GM18870 (cell line): Measurements from ENCODE around the gene ARFGAP2.

Experiments
- ATAC-seq: cut with Tn5 transposase; IDR thresholded peaks from one replicate; pipeline ENCODE4 v1.9.1; 2021; ENCODE audit warnings: moderate library complexity; ENCODE audit not compliant: unreplicated experiment

ARFGAP2 gene

GRCh38 chr11:47187723-47188122 is 11.0 kb upstream of the ARFGAP2 start:
- no peak for ATAC-seq

DNA sequence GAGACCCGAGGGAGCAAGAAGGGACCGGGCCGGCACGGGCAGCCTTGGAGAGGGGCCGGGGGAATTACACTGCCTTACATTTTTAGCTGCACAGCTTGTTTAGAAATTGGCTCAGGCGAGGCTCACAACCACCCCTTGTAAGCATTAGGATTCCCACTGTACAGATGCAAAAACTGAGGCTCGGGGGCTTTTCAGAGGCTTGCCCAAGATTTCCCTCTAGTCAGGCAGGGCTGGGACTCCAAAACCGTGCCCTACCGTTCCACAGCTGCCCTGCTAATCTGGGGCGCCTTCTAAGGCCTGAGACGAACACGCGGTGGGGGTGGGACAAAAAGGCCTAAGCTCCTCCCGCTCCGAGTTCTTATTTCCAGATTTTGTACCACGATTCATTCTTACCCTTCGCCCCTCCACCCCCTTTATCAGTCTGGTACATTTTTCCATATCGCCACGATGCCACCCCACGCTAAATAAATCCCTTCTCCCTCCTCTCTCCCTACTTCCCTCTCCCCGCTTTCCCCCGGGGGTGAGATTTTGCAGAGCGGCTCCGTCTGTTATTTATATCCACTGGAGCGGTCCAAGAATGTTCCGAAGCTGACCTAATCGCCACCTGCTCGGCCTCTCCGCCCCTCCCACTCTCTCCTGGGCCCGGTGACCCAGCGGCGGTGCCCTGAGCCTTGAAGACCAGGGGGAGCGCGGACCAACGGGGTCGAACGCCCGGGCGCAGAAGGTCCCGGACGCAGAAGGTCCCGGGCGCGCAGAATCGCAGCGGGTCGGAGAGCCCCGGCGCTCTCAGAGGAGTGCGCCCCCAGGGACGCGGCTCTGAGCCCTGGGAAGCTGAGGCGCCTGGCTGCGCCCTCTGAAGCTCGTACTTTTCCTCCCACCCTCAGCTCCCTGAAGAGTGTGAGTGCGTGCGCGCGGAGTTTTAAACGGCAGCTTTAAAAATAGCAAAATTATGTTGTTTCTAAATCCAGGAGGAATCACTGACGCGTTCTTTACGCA is 10.3 kb upstream of the ARFGAP2 start:
- ATAC-seq, result no peak

- no peak for ATAC-seq
These were observed 9.5 kb upstream of the ARFGAP2 start, which contains the start of gene PACSIN3 for GRCh38 chr11:47186076-47186699. Gene PACSIN3, minus strand, starts transcription at chr11:47186434. Its CDS starts 3,707 bp downstream, at chr11:47182727.

DNA sequence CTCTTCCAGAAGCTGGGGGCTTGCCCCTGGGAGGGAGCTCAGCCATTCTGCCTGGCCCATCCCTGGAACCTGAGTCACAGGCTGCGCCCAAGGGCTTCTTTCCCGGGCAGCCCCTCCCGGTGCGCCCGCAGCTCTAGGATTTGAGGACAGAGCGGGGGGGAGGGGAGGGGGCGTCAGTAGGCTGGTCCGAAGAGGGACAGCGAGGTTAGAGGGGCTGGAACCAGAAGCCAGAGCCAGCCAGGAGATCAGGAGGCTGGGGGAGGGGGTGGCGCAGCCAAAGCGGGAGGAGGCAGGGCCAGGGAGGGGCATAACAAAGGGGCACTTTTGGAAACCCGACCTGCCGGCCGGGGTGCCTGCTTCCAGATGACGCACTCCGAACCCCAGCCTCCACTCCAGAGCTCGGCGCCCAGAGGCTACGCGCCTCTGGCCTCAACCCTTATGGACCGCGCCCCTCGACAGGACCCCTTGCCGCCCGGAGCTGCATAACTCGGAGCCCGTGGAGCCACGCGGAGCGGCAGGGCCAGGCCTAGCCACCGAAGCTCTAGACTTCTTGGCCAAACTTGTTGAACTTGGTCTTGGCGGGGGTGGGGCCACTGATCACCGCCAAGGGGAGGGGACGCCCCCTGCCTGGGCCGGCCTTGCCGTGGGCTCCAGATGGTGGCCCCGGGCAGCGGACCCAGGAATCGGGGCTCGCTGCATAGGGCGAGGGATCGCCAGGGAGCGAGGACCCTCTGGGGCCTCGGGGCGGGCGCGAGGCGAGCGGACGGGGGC is 8.8 kb upstream of the ARFGAP2 start:
- no peak for ATAC-seq

DNA sequence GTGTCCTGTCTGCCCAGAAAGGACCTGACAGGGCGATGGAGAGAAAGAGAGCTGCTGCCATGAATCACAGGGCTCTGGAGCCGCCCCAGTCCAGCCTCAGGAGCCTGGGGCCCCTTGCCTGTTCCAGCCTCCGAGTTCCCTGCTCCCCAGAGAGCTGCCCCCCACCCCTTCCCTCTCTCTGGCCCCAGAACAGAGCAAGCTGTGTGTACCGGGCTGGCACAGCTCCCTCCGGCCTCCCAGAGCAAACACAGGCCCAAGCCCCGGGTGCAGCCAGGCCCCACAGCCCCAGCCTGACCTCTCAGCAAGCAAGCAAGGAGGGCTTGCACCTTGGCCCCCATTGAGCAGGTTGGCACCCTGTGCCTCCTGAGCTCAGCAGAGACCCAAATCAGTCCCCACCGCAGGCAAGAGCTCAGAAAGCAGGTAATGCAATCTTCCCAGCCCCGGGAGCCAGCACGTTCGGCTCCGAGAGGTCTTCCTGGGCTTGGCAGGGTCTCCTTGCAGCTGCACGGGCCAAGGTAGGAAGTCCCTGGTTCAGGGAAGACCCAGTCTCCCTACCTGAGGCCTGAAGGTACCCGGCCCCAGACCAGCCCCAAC is 8.1 kb upstream of the ARFGAP2 start:
- no peak for ATAC-seq

- ATAC-seq, result no peak
These were observed 7.3 kb upstream of the ARFGAP2 start for GRCh38 chr11:47183969-47184368.

DNA sequence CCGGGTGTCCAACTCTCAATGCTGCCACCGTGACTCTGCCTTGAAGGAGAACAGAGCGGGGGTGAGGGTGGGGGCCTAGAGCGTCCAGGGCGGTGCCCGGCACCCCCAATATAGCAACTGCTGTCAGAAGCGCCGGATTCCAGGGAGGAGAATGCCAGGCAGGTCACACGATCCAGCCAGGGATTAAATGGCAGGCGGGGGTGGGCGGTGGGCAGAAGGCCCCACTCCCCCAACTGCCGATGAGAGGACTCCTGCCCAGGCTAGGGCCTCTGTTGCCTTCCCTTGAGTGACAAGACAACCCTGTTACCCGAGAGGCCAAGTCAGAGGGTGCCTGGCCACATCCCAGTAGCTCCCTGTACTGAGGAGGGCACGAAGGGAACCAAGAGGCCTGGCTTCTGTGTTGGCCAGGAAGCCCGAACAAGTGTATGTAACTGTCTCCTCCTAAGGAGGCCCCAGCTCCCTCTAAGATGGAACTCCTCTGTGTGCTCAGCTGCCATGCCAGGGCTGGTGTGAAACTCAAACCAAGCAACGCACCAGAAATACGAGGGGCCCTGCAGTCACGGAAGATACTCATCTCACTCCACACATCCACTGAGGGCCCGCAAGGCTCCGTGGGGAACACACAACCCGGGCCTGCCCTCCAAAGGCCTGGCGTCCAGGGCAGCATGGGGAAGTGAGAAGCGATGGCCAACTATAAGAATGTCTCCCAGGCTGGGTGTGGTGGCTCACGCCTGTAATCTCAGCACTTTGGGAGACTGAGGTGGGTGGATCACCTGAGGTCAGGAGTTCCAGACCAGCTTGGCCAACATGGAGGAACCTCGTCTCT is 6.6 kb upstream of the ARFGAP2 start:
- ATAC-seq, result no peak

DNA sequence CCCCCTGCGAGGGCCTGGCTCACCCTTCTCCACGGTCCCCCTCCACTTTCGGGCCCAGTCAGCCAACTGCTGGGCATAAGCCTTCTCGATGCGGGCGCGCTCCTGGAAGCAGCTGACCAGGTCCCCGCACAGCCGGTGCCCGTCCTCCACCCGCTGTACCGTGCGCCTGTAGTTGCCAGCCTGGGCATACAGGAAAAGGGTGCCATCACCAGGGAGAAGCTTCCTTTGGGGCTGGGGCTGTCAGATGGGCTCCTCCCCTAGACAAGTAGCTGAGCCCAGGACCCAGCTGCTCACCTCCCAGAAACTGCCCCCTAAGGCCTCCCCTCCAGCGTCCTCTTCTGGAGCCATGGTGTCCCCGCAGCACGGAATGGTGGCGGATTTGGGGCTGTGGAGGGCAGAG is 5.7 kb upstream of the ARFGAP2 start:
- ATAC-seq, result no peak

GRCh38 chr11:47181271-47181670 is 4.6 kb upstream of the ARFGAP2 start:
- ATAC-seq, result no peak

- no peak for ATAC-seq
These were observed 3.5 kb upstream of the ARFGAP2 start for GRCh38 chr11:47180006-47180787.

GRCh38 chr11:47179655-47179991 is 2.9 kb upstream of the ARFGAP2 start:
- ATAC-seq, result no peak

DNA sequence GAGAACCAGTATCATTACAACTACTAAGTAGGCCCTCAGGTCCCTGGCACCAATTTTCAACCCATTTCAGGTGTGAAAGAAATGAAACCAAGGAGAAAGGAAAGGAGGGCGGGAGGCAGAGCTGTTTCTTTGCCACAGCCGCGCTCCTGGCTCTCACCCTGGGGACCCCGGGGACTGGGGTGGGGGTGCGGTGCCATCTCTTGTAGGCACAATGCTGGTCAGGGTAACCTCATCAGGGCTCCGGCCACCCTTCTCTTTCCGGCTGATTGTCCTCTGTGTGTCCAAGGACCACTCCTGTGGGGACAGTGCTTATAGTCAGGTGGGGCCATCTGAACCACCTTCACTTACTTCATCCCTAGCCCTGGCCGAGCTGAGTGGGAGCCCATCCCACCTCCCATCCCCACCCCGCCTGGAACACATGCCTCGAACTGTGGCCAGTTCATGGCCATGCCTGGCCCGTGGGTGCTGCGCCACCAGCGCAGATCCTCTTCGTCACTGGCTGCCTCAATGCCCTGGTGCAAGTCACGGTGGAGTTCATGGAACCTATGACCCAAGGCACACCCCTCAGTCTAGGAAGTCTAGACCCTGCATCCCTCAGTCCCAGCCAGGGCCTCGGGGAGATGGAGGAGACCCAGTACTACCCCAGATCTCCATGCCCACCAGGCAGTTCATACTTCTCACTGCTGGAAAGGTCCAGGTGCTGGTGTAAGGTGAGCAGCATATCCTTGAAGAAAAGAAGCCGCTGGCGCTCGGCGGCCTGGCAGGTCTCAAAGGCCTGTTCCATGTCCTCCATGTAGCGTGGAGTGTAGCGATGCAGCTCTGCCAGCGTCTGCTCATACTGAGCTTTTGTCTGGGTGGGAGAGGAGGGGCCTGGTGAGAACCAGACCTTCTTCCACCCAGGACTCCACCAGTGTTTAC is 2.3 kb upstream of the ARFGAP2 start:
- ATAC-seq, result no peak

GRCh38 chr11:47178316-47178715 is 1.6 kb upstream of the ARFGAP2 start:
- no peak for ATAC-seq

DNA sequence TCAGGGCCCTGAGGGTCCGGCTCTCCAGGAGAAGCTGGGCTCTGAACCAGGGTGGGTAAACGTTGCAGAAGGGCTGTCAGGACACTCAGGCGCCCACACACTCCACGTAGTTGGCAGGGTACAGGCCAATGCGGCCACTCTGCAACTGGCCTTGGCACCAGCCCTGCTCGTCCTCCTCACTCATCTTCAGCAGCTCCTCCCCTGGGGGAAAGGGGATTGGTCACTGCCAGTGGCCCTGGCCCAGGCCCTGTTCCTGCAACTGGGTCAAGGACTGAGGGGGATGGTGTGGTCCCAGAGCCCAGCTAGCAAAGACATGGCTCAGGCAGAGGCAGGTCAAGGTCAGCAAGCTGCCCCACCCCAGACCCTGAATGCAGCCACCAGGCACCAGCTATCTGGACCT is 1.2 kb upstream of the ARFGAP2 start:
- ATAC-seq, result no peak

DNA sequence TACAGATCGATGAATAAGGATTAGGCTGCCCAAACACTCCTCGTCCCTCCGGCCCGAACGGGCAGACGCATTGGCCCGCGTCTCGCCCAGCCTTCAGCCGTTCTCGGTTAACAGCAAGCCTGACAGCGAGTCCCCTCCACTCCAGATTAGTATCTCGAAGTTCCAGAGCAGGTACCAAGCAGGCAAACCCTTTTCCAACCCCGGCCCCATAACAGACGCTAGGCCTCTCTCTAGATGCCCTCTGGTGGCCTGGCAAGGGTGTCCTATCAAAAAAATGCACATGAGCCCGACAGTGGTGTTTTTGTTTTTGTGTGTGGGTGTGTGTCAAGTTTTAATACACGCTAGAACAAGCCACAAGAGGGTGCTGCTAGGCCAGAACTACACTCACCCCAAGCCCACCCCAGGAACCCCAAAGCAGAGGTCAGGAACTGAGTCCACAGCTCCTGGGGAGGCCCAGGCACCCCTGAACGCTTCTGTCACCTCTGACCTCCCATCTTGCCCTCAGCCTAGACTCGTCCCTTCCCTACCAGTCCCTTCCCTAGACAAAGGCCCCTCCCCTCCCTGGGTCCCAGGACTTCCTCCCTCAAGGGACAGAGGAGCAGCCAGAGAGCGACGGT is 658 bp upstream of the ARFGAP2 start:
- peak; percentile 51 for ATAC-seq

DNA sequence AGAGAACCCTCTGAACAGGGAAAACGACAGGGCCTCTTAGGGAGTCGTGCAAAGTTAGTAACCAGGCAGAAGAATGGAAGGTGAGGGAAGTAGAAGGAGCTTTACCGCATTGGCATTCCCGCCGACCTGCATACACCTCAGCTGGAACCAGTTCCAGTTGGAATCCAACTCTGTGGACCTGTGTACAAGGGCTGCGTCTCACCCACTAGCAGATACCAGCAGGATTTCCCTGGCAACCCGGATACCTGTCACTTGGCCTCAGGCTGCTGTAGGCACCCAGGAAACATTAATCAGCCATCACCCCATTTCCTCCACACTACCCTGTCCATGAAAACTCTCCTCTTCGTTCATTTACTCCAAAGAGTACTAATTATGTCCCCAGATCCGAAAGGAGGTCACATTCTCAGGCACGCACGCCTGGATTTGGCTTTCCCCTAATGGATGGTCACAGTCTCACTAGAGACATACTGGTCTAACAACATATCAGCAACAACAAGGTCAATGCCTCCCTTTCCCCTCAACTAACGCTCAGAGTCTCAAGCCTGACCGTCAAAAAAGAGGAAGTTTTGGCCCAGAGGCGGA is 842 bp downstream of the ARFGAP2 start:
- ATAC-seq, result no peak

- ATAC-seq, result no peak
These were observed 3.8 kb downstream of the ARFGAP2 start for GRCh38 chr11:47172740-47173336.
